Activated CD8-positive, alpha-beta memory T cell treated with anti-CD3 and anti-CD28 coated beads for 24 hours (primary cell): Measurements from ENCODE around the gene TEX53.

ENCODE experiments used
- DNase-seq: peaks from one replicate; pipeline ENCODE4 v3.0.0-alpha.2; 2020

The TEX53 gene

DNA sequence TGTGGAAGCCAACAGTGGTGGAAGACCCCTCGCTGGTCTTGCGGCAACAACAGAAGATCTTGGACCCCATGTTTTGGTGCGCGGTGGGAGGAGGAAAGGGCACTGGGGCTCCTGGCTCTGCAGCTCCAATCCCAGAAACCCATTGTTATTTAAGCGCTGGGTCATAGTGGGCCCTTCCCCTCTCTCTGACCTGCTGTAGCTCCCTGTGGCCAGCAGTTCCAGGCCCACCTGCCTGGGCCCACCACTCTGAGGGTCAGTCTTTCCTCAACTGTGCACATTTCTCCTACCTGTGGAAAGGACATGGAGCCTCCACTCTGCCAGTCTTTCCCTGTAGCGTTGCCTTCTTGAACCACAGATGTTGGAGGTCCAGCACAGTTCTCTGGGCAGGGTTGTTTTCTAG lies at the start of gene TEX53:
TEX53 (minus strand) TSS at position 101 of the 400 bp plus-strand sequence; CDS start at position 70, 31 bp downstream.
- no peak for DNase-seq

DNA sequence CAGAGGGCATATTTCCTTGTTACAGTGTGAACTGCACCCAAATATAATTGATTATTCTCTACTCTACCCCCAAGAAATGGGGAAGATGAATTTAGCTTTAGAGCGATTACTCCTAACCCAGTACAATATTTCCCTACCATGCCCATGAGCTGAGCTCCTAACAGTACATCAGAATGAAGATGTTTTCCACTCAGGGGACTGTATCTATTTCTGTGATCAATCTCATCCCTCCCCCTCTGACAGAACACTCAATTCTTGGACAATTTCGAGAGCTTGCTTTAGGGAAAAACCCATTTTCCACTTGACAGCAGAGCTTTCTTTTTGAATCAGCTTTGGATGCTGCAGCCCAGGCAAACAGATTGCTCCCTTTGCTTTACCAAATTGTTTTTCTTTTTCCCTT lies 49.1 kb upstream of the TEX53 start:
- DNase-seq: no peak

DNA sequence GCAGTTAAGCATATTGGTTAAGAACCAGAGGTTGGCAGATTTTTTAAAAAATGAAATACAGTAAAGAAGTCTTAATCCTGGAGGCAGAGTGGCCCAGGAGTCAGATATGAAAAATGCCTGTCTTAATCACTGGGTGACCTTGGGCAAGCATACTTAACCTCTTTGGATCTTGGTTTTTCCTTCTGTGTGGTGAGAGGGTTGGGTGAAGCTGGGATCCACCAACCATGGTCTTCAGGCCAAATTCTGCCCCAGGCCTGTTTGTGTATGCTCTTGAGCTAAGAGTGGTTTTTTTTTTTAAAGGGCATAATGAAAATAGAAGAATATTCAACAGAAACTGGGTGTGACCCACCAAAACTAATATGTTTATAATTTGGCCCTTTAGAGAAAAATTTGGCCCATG lies 44.4 kb upstream of the TEX53 start:
- no peak for DNase-seq

DNA sequence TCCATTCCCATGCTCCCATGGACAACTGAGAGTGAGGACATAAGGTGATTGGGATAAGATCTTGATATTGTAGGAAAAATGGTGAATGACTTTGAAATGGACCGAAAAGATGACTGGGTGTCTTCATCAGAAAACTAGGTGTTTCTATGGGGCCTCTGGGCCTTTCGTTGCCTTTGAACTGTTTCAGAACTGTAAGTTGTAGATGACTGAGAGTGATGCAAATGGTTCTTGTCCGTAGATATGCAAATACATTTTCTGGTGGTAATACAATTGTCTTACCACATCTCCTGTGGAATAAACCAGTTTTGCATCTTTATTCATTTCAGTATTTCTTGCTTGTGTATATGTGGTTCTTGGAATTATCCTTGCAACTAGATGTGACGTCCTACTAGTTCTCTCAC lies 40.3 kb upstream of the TEX53 start:
- no peak for DNase-seq

DNA sequence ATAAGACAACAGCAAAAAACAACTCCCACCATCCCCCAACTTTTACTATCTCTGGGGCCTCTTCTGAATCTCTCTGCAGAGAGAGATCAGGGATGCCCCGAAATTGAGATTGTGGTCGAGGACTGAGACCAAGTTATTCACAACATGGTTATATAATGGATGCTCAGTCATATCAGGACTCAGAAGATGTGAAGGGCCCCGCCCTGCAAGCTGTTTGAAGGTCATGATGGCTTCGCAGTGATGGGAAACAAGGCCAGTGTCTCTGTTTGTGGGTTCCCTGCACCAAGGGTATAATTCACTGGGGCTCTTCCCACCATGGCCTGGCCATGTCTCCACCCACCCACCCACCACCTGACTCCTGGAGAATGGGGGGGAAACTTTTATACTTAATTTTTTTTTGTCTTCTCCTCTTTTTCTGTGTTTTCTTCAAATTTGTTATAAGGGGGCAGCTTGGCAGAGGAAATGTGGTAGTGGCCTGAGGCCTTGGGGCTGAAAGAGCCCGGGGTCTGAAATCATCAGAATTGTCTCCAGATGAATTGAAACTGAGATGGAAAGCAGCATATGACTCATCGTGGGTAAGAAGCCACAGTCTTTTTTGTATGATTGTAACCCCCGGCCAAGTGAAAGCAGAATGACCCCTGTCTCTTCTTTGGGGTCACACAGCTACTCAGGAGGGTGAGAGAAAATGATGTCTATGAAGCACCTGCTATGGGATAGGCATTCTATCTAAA lies 39.4 kb upstream of the TEX53 start:
- peak; percentile 78 for DNase-seq

DNA sequence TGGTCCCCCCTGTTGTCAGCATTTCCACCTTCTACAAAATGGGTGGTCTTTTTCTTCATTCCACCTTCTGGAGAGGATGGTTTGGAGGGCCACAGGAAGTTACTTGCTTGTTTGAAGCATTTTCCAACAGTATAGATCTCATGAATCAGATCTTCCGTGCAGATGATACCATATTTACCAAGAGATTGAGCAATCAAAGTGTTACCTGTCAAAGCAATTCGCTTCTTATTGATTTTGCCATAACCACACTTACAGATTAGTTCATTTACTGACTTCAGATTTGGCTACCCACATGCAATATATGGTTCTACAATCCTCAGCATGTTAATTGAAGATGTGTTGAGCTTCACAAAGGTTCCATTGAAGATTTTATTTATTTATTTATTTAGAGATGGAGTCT lies 38.3 kb upstream of the TEX53 start:
- DNase-seq: no peak

DNA sequence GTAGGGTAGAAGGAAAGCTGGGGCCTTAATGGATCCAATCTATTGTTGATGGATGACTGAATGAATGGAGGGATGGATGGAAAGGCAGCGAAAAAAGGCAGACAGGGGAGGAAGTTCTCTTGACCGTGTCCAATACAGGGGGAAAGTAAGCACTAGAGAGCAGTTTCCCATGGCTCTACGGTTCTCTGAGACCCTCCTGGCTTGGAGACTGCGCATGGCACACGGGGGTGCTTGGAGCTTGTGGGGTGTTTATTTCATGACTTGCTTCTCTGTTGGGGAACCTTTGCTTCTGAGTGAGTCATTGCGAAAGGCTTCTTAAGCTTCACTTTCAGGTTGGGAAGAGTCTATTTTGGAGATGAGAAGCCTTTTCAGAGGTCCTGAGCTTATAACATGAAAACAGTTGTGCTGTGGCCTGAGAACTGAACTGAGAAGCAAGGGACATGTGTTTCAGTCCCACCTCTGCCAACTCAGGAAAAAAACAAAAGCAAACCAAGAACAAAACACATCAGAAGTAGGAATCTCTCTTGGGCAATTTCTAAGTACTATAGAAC lies 37.2 kb upstream of the TEX53 start:
- DNase-seq: peak; percentile 74

DNA sequence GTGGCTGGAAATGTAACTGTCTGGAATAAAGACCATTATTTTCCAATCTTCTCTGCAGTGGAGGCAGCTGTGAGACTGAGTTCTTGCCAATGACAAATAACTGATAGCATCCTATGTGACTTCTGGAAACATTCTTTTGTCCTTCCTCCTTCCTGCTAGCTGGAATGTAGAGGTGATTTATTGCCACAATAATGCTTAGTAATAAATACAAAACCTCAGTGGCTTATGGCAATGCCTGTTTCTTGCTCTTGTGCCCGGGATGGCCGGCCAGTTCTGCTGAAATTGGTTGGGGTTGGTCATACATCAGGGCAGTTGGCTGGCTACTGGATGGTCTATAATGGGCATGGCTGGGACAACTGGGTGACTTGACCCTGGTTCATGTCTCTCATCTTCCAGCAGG lies 36.5 kb upstream of the TEX53 start:
- DNase-seq: no peak

DNA sequence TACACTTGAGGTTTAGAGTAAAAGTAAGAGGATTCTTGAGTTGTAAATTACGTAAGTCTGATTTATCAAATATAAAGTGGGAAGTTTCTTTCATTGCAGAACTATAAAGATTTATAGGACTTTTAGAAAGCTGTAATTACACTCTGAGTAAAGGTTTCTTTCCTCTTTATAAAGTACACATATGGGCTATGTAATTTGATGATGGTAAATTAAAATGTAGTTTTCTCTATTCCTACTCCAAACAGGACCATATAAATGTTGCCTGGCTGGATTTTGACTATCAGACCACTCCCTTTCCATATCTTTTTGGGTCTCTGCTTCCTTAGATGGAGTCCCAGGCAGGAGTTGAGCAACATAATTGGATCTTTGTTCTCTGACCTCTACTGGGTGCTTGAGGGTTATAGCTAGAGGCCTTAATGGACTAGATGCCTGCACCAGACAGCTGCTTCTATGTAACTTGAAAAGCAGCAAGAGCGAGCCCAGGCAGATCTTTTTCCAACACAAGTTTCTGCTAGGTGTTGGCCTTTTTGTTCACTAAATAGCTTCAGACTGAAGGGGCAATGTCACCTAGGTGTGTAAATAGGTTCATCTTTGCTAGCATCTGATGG lies 35.7 kb upstream of the TEX53 start:
- no peak for DNase-seq

DNA sequence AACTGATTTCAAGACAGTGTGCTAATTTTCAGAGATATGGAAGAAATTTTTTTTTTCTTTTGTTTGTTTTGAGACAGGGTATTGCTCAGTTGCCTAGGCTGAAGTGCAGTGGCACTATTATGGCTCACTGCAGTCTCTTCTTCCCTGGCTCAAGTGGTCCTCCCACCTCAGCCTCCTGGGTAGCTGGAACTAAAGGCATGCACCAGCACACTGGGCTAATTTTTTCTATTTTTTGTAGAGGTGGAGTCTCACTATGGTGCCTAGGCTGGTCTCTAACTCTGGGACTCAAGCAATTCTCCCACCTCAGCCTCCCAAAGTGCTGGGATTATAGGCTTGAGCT lies 34.3 kb upstream of the TEX53 start:
- no peak for DNase-seq

DNA sequence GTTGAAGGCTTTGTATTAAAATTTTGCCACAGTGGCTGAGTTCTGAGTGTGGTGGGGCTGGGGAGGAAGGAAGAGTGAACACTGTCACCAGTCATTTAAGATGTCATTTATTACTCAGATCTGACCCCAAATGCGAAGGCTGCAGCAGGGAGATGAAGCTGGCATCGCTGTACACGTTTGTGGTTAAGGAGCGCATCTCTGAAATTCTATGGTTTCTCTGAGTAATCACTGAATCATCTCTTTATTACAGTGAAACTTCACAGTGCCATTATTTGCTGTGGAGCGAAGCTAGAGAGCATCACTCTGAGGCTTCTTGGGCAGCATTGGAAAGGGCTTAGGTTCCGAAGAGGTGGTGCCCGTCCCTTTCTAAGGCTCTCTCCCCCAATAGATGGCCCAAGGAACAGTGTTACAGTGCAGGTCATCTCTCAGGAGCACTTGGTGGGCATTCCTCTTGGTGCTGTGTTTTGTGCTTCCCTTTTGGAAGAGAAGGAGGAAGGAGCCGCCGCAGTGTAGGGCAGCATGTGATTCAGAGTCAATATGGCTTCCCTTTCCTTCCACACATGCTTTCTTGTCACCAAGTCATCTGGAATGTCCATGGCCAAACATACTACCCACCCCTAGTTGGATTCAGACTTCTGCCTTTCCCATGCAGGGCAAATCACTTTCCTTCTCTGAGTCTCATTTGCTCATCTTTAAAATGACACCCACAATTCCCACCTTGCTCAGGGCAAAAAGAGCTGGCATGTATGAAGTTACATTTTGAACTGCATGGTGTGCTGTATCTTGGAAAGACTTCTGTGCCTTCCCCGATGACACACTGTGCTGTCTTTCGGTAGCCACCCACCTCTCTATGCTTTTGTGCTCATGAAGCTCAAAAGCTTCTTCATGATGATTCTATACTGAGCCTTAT lies 33.7 kb upstream of the TEX53 start:
- DNase-seq: peak; percentile 83

DNA sequence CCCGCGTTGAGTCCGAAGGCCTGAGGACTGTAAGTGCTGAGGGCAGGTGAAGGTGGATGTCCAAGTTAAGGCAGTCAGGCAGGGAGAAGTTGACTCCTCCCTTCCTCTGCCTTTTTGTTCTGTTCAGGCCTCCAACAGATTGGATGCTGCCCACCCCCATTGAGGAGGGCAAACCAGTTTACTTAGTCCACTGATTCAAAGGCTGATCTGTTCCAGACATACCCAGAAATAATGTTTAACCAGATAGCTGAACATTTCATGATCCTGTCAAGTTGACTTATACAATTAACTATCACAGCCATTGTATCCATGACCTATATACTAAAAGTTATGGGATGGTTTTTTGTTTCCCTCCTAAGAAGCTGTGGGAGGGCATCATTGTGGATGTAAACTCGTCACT lies 32.7 kb upstream of the TEX53 start:
- no peak for DNase-seq

DNA sequence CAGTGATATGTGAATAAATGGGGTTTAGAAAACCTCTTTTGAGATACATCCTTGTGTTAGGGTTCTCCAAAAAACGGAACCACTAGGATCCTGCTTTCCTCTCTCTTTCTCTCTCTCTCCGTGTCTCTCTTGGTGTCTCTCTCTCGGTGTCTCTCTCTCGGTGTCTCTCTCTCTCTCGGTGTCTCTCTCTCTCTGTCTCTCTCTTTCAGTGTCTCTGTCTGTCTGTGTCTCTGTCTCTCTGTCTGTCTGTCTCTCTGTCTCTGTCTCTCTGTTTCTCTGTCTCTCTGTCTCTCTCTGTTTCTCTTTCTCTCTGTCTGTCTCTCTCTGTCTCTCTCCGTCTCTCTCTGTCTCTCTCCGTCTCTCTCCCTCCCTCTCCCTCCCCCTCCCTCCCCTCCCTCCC lies 32.2 kb upstream of the TEX53 start:
- no peak for DNase-seq

DNA sequence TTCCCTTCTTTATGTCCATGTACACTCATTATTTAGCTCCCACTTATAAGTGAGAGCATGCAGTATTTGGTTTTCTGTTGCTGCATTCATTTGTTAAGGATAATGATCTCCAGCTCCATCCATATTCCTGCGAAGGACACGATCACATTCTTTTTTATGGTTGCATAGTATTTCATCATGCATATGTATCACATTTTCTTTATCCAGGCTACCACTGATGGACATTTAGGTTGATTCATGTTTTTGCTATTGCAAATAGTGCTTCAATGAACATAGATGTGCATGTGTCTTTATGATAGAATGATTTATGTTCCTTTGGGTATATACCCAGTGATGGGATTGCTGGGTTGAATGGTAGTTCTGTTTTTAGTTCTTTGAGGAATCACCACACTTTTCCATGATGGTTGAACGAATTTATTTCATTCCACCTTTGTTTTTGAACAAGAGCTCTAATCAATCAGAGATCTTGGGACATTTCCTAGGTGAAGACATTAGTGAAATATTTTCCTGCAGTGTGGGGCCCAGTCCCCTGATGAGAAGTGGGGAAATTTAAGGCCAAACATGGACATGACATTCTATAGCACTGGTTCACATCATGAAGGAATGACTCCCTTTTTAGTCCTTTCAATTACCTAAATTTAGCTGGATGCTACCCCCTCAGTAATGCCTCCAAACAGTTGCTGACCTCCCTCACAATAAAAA lies 31.5 kb upstream of the TEX53 start:
- no peak for DNase-seq

DNA sequence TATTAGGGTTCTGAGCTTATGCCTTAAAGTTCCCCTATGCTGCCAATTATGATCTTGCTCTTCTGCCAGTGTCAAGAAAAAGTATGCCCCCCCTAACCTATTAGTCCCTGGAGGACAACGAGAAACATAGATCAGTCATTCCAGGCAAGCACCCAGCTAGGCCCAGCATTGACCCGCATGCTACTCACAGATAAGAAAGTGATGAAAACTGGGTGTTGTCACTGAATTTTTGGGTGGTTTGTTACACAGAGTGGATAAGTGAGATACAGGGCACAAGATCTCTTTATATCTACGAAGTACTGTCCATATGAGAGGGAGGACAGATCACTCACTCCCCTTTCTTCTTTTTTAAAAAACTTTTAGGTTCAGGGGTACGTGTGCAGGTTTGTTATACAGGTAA lies 30.8 kb upstream of the TEX53 start:
- DNase-seq: no peak

DNA sequence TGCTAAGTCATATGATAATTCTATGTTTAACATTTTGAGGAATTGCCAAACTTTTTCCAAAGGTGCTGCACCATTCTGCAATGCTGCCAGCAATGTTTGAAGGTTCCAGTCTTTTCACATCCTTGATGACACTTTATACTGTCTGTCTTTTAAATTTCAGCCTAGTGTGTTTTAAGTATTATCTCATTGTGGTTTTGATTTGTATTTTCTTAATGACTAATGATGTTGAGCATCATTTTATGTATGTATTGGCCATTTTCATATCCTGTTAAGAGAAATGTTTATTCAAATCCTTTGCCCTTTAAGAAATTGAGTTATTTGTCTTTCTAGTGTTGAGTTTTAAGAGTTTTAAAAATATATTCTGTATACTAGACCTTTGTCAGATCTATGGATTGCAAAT lies 29.4 kb upstream of the TEX53 start:
- no peak for DNase-seq

DNA sequence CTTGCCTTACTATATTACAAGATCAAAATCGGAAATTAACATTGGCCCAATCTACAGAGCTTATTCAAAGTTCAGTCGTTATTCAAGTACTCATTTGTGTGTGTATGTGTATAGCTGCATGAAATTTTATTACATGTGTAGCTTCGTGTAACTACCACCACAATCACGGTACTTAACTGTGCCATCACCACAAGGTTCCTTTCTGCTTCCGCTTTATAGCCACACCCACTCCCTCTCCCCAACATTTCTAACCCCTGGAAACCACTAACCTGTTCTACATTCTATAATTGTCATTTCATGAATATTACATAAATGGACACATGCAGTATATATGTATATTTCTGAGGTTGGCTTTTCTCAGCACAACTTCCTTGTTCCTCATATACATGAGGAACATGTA lies 28.3 kb upstream of the TEX53 start:
- no peak for DNase-seq

DNA sequence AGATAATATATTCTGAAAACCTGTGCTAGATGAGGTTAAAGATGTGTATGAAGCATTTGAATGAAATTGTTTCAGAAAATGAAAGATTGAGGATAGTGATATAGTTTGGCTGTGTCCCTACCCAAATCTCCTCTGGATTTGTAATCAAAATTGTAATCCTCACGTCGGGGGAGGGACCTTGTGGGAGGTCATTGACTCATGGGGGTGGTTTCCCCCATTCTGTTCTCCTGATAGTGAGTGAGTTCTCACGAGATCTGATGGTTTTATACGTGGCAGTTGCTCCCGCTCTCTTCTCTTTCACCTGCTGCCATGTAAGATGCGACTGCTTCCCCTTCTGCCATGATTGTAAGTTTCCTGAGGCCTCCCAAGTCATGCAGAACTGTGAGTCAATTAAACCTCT lies 26.4 kb upstream of the TEX53 start:
- no peak for DNase-seq

DNA sequence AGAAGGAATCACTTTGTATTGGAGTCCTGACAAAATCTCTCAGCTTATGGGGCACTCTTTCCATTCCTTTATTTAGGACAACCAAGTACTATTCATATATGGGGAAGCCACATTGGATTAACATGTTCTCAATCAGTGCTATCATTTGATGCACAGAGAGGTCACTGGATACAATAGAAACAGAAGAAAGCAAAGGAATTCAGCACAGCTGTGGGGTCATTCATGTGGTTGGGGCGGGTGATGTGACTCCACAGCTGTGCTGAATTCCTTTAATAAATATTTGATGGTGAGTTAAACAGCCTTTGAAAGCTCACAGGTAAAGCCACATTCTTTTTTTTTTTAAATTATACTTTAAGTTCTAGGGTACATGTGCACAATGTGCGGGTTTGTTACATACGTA lies 25.2 kb upstream of the TEX53 start:
- no peak for DNase-seq

DNA sequence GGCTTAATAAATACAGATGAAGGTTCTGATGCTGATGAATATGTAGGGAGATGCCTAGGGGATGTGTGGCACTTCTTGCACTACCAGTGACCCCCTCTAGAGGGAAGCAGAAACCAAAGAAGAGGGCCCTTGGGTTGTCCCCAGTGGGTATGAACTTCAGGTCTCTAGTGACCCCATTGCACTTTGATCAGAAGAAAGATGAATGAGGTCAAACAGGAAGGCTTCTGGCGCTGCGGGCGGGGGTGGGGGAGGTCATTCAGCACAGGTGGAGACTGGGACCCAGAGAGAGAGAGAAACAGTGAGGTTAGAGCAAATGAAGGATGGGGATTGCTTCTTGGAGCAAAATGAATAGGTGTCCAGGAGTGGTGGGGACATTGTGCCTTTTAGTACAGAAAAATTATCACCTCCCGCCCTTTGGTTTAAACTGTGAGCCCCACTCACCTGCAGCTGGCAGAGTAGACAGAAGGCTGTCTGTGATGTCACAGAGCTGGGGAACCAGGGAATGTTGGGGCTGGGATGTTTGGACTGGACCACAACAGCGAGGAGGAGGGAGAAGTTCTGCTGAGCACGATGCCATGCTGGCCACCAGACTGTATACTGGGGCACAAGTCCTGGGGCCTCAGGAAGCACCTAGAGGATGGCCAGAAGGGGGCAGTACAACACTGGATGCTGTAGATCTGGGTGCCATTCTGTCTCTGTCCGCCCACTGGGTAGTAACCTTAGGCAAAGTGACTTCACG lies 24.2 kb upstream of the TEX53 start, which contains the start of gene TEX48:
TEX48 (minus strand) TSS at position 599 of the 739 bp plus-strand sequence. CDS start 10,469 bp downstream, outside the sequence.
- peak; percentile 88 for DNase-seq

DNA sequence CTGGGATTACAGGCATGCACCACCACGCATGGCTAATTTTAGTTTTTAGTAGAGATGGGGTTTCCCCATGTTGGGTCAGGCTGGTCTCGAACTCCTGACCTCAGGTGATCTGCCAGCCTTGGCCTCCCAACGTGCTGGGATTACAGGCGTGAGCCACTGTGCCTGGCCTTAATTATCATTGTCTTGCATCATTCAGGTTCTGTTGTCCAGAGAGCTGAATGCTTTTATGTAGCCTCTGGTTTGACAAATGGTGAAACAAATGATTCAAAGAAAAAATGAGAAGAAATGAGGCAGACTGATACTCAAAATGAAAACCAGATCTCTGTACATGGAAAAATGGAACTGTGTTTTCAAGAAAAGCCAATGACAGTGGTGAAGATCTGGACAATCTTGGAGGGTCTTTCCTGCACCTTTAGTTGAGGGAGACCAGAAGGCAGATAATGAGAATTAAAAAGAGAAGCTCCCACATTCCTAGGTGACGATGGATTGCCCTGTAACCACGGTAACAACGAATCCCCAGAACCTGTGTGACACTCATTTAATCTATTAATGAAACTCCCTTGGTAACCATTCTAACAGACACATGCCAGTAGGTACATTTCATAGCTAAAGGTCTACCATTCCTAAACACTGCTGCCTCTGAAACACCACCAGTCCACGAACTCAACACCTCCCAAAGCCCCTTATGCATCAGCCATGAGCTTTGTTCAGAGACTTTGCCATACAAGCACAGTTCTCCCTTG lies 22.8 kb upstream of the TEX53 start:
- DNase-seq: no peak
